Tibial artery (tissue), 4 donors: ENCODE data around the gene GPR55.

ENCODE experiments used
- DNase-seq, 2 donors: peaks; one replicate each; pipeline ENCODE4 v3.0.0-alpha.2; 2019
- H3K27ac ChIP-seq, 2 donors: fragments of 200-600 bp; sonication (generic) in 1 of 2; 1 replicate in 1 of 2; 2 replicates in 1 of 2; pipeline ENCODE4 v1.5.1; 2018 to 2019; ENCODE audit warnings: mild to moderate bottlenecking in 1 of 2
- H3K27me3 ChIP-seq, 2 donors: fragments of 200-600 bp; sonication (generic) in 1 of 2; one replicate each; pipeline versions ENCODE4 v1.5.1 to v1.6.0; 2016 to 2019
- H3K36me3 ChIP-seq, 3 donors: fragments of 200-600 bp; sonication (generic) in 2 of 3; one replicate each; pipeline ENCODE4 v1.5.1; 2016 to 2019; ENCODE audit warnings: mild to moderate bottlenecking in 2 of 3
- H3K4me1 ChIP-seq, 4 donors: fragments of 200-600 bp; sonication (generic) in 2 of 4; 1 replicate in 3 of 4; 2 replicates in 1 of 4; pipeline ENCODE4 v1.5.1; 2016 to 2019
- H3K4me3 ChIP-seq, 2 donors: fragments of 200-600 bp; sonication (generic) in 1 of 2; 1 replicate in 1 of 2; 2 replicates in 1 of 2; pipeline ENCODE4 v1.5.1; 2018 to 2019; ENCODE audit warnings: mild to moderate bottlenecking in 2 of 2
- H3K9me3 ChIP-seq, 3 donors: fragments of 200-600 bp; sonication (generic) in 1 of 3; one replicate each; pipeline ENCODE4 v1.5.1; 2016 to 2019
- intact Hi-C: fragments of 100-400 bp; cut with DNase I; formaldehyde crosslinking; loops from one replicate; pipeline ENCODE4 v1.15.0; 2023; ENCODE audit warnings: low total_unique reads
- TF ChIP-seq, protein P1 (sequence below), 2 experiments: fragments of 200-600 bp in 1 of 2; fragments of 450-650 bp in 1 of 2; IDR thresholded peaks; one replicate each; pipeline ENCODE4 v1.5.1; 2017 to 2019; ENCODE audit warnings: antibody characterized with exemption in 2 of 2, mild to moderate bottlenecking in 1 of 2, moderate library complexity in 1 of 2

GPR55 gene

GRCh38 chr2:230885463-230886130, 39.4 kb downstream of the GPR55 start:
- intact Hi-C loops = no loop called here
- no peaks in the 10 kb centered on the region for H3K9me3 ChIP-seq
- no peak for DNase-seq

GRCh38 chr2:230881840-230882239, 43.2 kb downstream of the GPR55 start:
- Histone ChIP-seq H3K27me3 (peaks cover 0 to 4% of the 10 kb centered on the region in 2 donors), H3K9me3 (no peaks in the 10 kb centered on the region), H3K27ac (no peak overlapping the region), H3K36me3 (peaks cover 4 to 25% (median 21%) of the 10 kb centered on the region in 3 donors), H3K4me1 (no peaks in the 10 kb centered on the region), H3K4me3 (no peak overlapping the region)
- intact Hi-C loops = no loop called here
- DNase-seq = peak in 1 of 2 donors; percentile 3
- TF ChIP-seq, protein P1, sequence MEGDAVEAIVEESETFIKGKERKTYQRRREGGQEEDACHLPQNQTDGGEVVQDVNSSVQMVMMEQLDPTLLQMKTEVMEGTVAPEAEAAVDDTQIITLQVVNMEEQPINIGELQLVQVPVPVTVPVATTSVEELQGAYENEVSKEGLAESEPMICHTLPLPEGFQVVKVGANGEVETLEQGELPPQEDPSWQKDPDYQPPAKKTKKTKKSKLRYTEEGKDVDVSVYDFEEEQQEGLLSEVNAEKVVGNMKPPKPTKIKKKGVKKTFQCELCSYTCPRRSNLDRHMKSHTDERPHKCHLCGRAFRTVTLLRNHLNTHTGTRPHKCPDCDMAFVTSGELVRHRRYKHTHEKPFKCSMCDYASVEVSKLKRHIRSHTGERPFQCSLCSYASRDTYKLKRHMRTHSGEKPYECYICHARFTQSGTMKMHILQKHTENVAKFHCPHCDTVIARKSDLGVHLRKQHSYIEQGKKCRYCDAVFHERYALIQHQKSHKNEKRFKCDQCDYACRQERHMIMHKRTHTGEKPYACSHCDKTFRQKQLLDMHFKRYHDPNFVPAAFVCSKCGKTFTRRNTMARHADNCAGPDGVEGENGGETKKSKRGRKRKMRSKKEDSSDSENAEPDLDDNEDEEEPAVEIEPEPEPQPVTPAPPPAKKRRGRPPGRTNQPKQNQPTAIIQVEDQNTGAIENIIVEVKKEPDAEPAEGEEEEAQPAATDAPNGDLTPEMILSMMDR (IDR thresholded peaks at IDR 0.05) = no peak

More at GRCh38 chr2:230885463-230886130, 39.4 kb downstream of the GPR55 start:
- Histone ChIP-seq H3K36me3 (no peaks in the 10 kb centered on the region), H3K27me3 (peaks cover 0 to 13% of the 10 kb centered on the region in 2 donors), H3K27ac (no peak overlapping the region), H3K4me1 (no peaks in the 10 kb centered on the region), H3K4me3 (no peak overlapping the region)
- TF ChIP-seq, protein P1 (IDR thresholded peaks at IDR 0.05) = no peak

GRCh38 chr2:230879891-230880290, 45.2 kb downstream of the GPR55 start:
- no peak overlapping the region for H3K27ac ChIP-seq
- no peak overlapping the region for H3K4me3 ChIP-seq
- no peaks in the 10 kb centered on the region for H3K27me3 ChIP-seq
- H3K9me3 ChIP-seq = no peaks in the 10 kb centered on the region
- TF ChIP-seq, protein P1 (IDR thresholded peaks at IDR 0.05) = no peak
- intact Hi-C loops = no loop called here
- peaks cover 4 to 40% (median 38%) of the 10 kb centered on the region in 3 donors for H3K36me3 ChIP-seq
- no peak for DNase-seq
- H3K4me1 ChIP-seq = no peaks in the 10 kb centered on the region

GRCh38 chr2:230879271-230879882, 45.7 kb downstream of the GPR55 start:
- Histone ChIP-seq H3K4me1 (no peaks in the 10 kb centered on the region), H3K36me3 (peaks cover 4 to 40% (median 38%) of the 10 kb centered on the region in 3 donors), H3K9me3 (no peaks in the 10 kb centered on the region), H3K27ac (no peak overlapping the region), H3K4me3 (no peak overlapping the region), H3K27me3 (no peaks in the 10 kb centered on the region)
- DNase-seq = peak in 1 of 2 donors; percentile 28
- intact Hi-C loops = no loop called here
- TF ChIP-seq, protein P1 (IDR thresholded peaks at IDR 0.05) = no peak

GRCh38 chr2:230878599-230879188, 46.3 kb downstream of the GPR55 start:
- DNase-seq = peak; percentile 7 to 39
- TF ChIP-seq, protein P1 (IDR thresholded peaks at IDR 0.05) = no peak
- no peaks in the 10 kb centered on the region for H3K4me1 ChIP-seq
- H3K4me3 ChIP-seq = no peak overlapping the region
- H3K9me3 ChIP-seq = no peaks in the 10 kb centered on the region
- H3K27ac ChIP-seq = no peak overlapping the region
- H3K27me3 ChIP-seq = no peaks in the 10 kb centered on the region
- intact Hi-C loops = no loop called here
- peaks cover 4 to 40% (median 38%) of the 10 kb centered on the region in 3 donors for H3K36me3 ChIP-seq
